HCT116 (cell line): ENCODE results near the gene PPP1R14B. TPM values are rescaled to one million over a fixed set of nuclear protein-coding genes. Genes with fewer than 3 reads are reported as not detected.

ENCODE experiments used
- ATAC-seq: fragments of 200-7000 bp; cut with Tn5 transposase; 2 replicates; pipeline ENCODE4 v1.9.1; 2020; ENCODE audit warnings: mild to moderate bottlenecking, moderate library complexity
- BruUV-seq: library from RNA; stranded (reverse); fragments of 400-500 nt; replicated peaks from 2 replicates; lab custom pipeline; 2021; lab: Mats Ljungman, UMichigan
- CTCF ChIA-PET: fragments of 300-600 bp; sonication (Branson Sonifier 250); formaldehyde crosslinking; loops from one replicate; lab custom pipeline; 2021; ENCODE audit warnings: antibody characterized with exemption; lab: Charles Lee
- POLR2A ChIA-PET: fragments of 300-600, 350-600 bp; sonication (Branson Sonifier 250); formaldehyde crosslinking; loops from one replicate; lab custom pipeline; 2021; ENCODE audit warnings: antibody characterized with exemption; lab: Charles Lee
- RAD21 ChIA-PET, 2 experiments: fragments of 300-600 bp; sonication (Branson Sonifier 250); formaldehyde crosslinking; loops; one replicate each; lab custom pipeline; 2023; ENCODE audit warnings: low total read pairs in 2 of 2; ENCODE audit not compliant: uncharacterized antibody in 2 of 2, unreplicated experiment in 2 of 2, low non-redundant PET in 1 of 2; lab: Charles Lee
- DNase-seq: peaks from one replicate; pipeline ENCODE4 v3.0.0-alpha.2; 2010; ENCODE audit warnings: low read depth, low spot score
- H2AFZ ChIP-seq: fragments of 200-600 bp; shearing (Covaris generic), sonication (generic); 2 replicates; pipeline ENCODE4 v1.6.1; 2017; ENCODE audit warnings: low read depth, mixed run types, mixed read lengths, antibody characterized with exemption, low read length; ENCODE audit not compliant: poor library complexity, severe bottlenecking
- H3K27ac ChIP-seq: 2 replicates; pipeline ENCODE4 v1.5.1; 2012; ENCODE audit warnings: low read depth, low read length
- H3K27me3 ChIP-seq: fragments of 200-600 bp; sonication (generic); 2 replicates; pipeline ENCODE4 v1.6.1; 2016; ENCODE audit warnings: mixed run types, low read length, mixed read lengths; ENCODE audit not compliant: insufficient read depth
- H3K36me3 ChIP-seq, 2 experiments: fragments of 200-500 bp in 1 of 2; fragments of 200-600 bp in 1 of 2; sonication (Bioruptor generic) in 1 of 2; sonication (generic) in 1 of 2; 2 replicates each; pipeline versions ENCODE4 v1.5.1 to v1.6.1; 2014 to 2016; ENCODE audit warnings: low read length in 2 of 2, inconsistent platforms in 1 of 2, mixed read lengths in 1 of 2, mixed run types in 1 of 2; ENCODE audit not compliant: insufficient read depth in 2 of 2, control insufficient read depth in 1 of 2
- H3K4me1 ChIP-seq, 2 experiments: fragments of 200-600 bp in 1 of 2; sonication (generic) in 1 of 2; 2 replicates each; pipeline versions ENCODE4 v1.5.1 to v1.6.1; 2012 to 2017; ENCODE audit warnings: low read length in 2 of 2, inconsistent platforms in 1 of 2, mild to moderate bottlenecking in 1 of 2, mixed read lengths in 1 of 2, mixed run types in 1 of 2, moderate library complexity in 1 of 2; ENCODE audit not compliant: insufficient read depth in 2 of 2, control insufficient read depth in 1 of 2
- H3K4me2 ChIP-seq: fragments of 200-600 bp; sonication (generic); 2 replicates; pipeline ENCODE4 v1.6.1; 2017; ENCODE audit warnings: mixed run types, low read length, mixed read lengths
- H3K4me3 ChIP-seq, 2 experiments: fragments of 200-600 bp in 1 of 2; sonication (generic) in 1 of 2; replicated peaks in 1 of 2; 2 replicates each; pipeline ENCODE4 v1.5.1; 2011 to 2016; ENCODE audit warnings: low read length in 2 of 2, control low read depth in 1 of 2, low read depth in 1 of 2, mild to moderate bottlenecking in 1 of 2, mixed read lengths in 1 of 2, mixed run types in 1 of 2
- H3K79me2 ChIP-seq: fragments of 200-600 bp; sonication (generic); 2 replicates; pipeline ENCODE4 v1.6.1; 2017; ENCODE audit warnings: mild to moderate bottlenecking, mixed run types, low read length, moderate library complexity, mixed read lengths; ENCODE audit not compliant: insufficient read depth
- H3K9ac ChIP-seq: fragments of 200-600 bp; sonication (generic); 2 replicates; pipeline ENCODE4 v1.6.1; 2016; ENCODE audit warnings: low read length, mixed read lengths
- H3K9me2 ChIP-seq: fragments of 200-600 bp; sonication (generic), shearing (Covaris generic); 2 replicates; pipeline ENCODE4 v1.6.1; 2017; ENCODE audit warnings: mixed run types, mild to moderate bottlenecking, moderate library complexity; ENCODE audit not compliant: insufficient read depth
- H3K9me3 ChIP-seq, 2 experiments: fragments of 200-500 bp in 1 of 2; fragments of 200-600 bp in 1 of 2; sonication (Bioruptor generic) in 1 of 2; sonication (generic) in 1 of 2; 2 replicates each; pipeline ENCODE4 v1.6.1; 2014 to 2017; ENCODE audit warnings: low read length in 2 of 2, mixed read lengths in 2 of 2, inconsistent platforms in 1 of 2, low read depth in 1 of 2, mild to moderate bottlenecking in 1 of 2, mixed run types in 1 of 2, moderate library complexity in 1 of 2; ENCODE audit not compliant: control insufficient read depth in 1 of 2, insufficient read depth in 1 of 2
- H4K20me1 ChIP-seq: fragments of 200-600 bp; sonication (generic), shearing (Covaris generic); 2 replicates; pipeline ENCODE4 v1.6.1; 2017; ENCODE audit warnings: mixed run types, mild to moderate bottlenecking, moderate library complexity; ENCODE audit not compliant: insufficient read depth
- EGR1 ChIP-seq: IDR thresholded peaks from 2 replicates; pipeline ENCODE4 v1.6.1; 2012; ENCODE audit warnings: low read depth
- ELF1 ChIP-seq: IDR thresholded peaks from 2 replicates; pipeline ENCODE4 v1.6.1; 2012; ENCODE audit warnings: low read depth, borderline replicate concordance
- EZH2phosphoT487 ChIP-seq: fragments of 200-600 bp; IDR thresholded peaks from 2 replicates; pipeline ENCODE4 v1.6.1; 2018; ENCODE audit warnings: antibody characterized with exemption, borderline replicate concordance
- FOSL1 ChIP-seq: IDR thresholded peaks from 2 replicates; pipeline ENCODE4 v1.6.1; 2012; ENCODE audit warnings: low read depth
- JUND ChIP-seq: IDR thresholded peaks from 2 replicates; pipeline ENCODE4 v1.6.1; 2012
- POLR2A ChIP-seq: IDR thresholded peaks from 2 replicates; pipeline ENCODE4 v1.7.0; 2011; ENCODE audit warnings: borderline replicate concordance; ENCODE audit not compliant: insufficient read depth, insufficient read length; ENCODE audit errors: extremely low read depth
- POLR2AphosphoS5 ChIP-seq: IDR thresholded peaks from 2 replicates; pipeline ENCODE4 v1.6.1; 2011; ENCODE audit warnings: mild to moderate bottlenecking, low read depth, low read length, moderate library complexity
- SP1 ChIP-seq: IDR thresholded peaks from 2 replicates; pipeline ENCODE4 v1.6.1; 2012; ENCODE audit warnings: low read depth
- SRF ChIP-seq: IDR thresholded peaks from 2 replicates; pipeline ENCODE4 v1.6.1; 2012; ENCODE audit warnings: low read depth
- YY1 ChIP-seq: IDR thresholded peaks from 2 replicates; pipeline ENCODE4 v1.6.1; 2011; ENCODE audit warnings: low read length, low read depth, moderate library complexity, mild to moderate bottlenecking; ENCODE audit not compliant: insufficient replicate concordance; ENCODE audit errors: extremely low read depth
- ZNF274 ChIP-seq: fragments of 200-500 bp; sonication (Bioruptor generic); IDR thresholded peaks from 2 replicates; pipeline ENCODE4 v1.6.1; 2014; ENCODE audit warnings: mild to moderate bottlenecking, low read depth, low read length, inconsistent platforms
- intact Hi-C: fragments of 100-400 bp; cut with micrococcal nuclease; formaldehyde crosslinking; loops from 2 replicates; pipeline ENCODE4 v1.10.0; 2022
- total RNA-seq: library from RNA; stranded (reverse); gene quantifications from one replicate; pipeline ENCODE4 v1.2.1, GENCODE V29; 2021; ENCODE audit not compliant: unreplicated experiment
- TF ChIP-seq, protein P1 (sequence below): IDR thresholded peaks from 2 replicates; pipeline ENCODE4 v1.6.1; 2012
- TF ChIP-seq, protein P2 (sequence below): IDR thresholded peaks from 2 replicates; pipeline ENCODE4 v1.6.1; 2011; ENCODE audit warnings: mild to moderate bottlenecking, low read length, moderate library complexity; ENCODE audit not compliant: insufficient replicate concordance; ENCODE audit errors: extremely low read depth

Gene PPP1R14B
- total RNA-seq, 1 experiment from 2014 or later: 332 TPM

DNA sequence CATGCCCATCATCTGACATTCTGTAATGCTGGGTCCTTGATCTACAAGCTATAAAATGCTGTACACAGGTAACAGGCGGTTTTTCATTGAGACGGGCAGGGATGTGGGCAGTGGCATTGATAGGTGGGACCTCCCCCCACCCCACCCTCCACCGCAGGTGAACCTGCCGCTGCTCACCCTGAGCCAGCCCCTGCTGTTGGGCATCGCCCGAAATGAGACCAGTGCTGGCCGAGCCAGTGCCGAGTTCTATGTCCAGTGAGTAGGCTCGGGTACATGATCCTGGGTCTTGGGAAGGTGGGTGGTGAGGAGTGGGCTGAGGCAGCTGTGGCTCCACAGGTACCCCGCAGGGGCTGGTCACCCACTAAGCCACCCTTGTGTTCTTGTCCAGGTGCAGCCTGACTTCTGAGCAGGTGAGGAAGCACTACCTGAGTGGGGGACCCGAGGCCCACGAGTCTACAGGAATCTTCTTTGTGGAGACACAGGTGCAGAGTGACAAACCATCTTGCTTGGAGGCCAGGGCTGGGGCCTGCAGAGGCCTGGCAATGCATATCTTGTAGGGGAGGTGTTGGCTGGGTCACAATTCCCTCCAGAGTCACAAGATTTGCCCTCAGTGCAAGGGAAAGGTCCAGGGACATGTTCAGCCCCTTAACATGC lies 17.5 kb downstream of the PPP1R14B start:
- no TSS peak for BruUV-seq

More for the DNA sequence above, 17.5 kb downstream of the PPP1R14B start:
- no peaks in the 10 kb centered on the region for H3K27me3 ChIP-seq
- no peaks in the 10 kb centered on the region for H3K36me3 ChIP-seq
- H3K27ac ChIP-seq: peak overlapping the region; percentile 61
- no peak overlapping the region for H2AFZ ChIP-seq
- DNase-seq (no peak), ATAC-seq (no peak)
- no peaks in the 10 kb centered on the region for H3K9me2 ChIP-seq
- no peaks in the 10 kb centered on the region for H3K9me3 ChIP-seq
- no peaks in the 10 kb centered on the region for H4K20me1 ChIP-seq
- H3K79me2 ChIP-seq: peaks cover 19% of the 10 kb centered on the region; the same call in 1 of the 2 replicates
- H3K4me3 ChIP-seq: no peak overlapping the region
- ChIA-PET CTCF (no interaction called here), RAD21 (no interaction called here), POLR2A (no interaction called here)
- H3K9ac ChIP-seq: peak overlapping the region; percentile 88; the same call in 1 of the 2 replicates
- peaks cover 28 to 69% of the 10 kb centered on the region in 2 experiments for H3K4me1 ChIP-seq
- intact Hi-C loops: no loop called here
- peak overlapping the region; percentile 99 for H3K4me2 ChIP-seq
- TF ChIP-seq POLR2AphosphoS5 (no peak), EZH2phosphoT487 (no peak), YY1 (no peak), JUND (no peak), SP1 (no peak), ELF1 (no peak), SRF (no peak), EGR1 (no peak), POLR2A (no peak), FOSL1 (no peak), ZNF274 (no peak)
- TF ChIP-seq, protein P1, sequence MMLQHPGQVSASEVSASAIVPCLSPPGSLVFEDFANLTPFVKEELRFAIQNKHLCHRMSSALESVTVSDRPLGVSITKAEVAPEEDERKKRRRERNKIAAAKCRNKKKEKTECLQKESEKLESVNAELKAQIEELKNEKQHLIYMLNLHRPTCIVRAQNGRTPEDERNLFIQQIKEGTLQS: no peak
- TF ChIP-seq, protein P2, sequence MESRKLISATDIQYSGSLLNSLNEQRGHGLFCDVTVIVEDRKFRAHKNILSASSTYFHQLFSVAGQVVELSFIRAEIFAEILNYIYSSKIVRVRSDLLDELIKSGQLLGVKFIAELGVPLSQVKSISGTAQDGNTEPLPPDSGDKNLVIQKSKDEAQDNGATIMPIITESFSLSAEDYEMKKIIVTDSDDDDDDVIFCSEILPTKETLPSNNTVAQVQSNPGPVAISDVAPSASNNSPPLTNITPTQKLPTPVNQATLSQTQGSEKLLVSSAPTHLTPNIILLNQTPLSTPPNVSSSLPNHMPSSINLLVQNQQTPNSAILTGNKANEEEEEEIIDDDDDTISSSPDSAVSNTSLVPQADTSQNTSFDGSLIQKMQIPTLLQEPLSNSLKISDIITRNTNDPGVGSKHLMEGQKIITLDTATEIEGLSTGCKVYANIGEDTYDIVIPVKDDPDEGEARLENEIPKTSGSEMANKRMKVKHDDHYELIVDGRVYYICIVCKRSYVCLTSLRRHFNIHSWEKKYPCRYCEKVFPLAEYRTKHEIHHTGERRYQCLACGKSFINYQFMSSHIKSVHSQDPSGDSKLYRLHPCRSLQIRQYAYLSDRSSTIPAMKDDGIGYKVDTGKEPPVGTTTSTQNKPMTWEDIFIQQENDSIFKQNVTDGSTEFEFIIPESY: no peak
- TF ChIP-seq, all 23 proteins: peak for 0
